Transverse colon (tissue), 3 donors: ENCODE measurements around the gene NFYA.

Source experiments
- CTCF ChIP-seq, 5 experiments: fragments of 200-600 bp in 3 of 5; fragments of 450-650 bp in 2 of 5; sonication (generic) in 3 of 5; IDR thresholded peaks; 1 replicate in 2 of 5; 2 replicates in 3 of 5; pipeline ENCODE4 v1.5.1; 2016 to 2017; ENCODE audit warnings: antibody characterized with exemption in 5 of 5, inconsistent platforms in 3 of 5, mild to moderate bottlenecking in 2 of 5, moderate library complexity in 1 of 5
- EP300 ChIP-seq: sonication (generic); formaldehyde crosslinking; IDR thresholded peaks from one replicate; pipeline ENCODE4 v1.6.1; 2017; ENCODE audit warnings: antibody characterized with exemption, low read depth
- POLR2A ChIP-seq: fragments of 450-650 bp; IDR thresholded peaks from one replicate; pipeline ENCODE4 v1.6.1; 2016; ENCODE audit warnings: antibody characterized with exemption, mild to moderate bottlenecking, moderate library complexity

DNA sequence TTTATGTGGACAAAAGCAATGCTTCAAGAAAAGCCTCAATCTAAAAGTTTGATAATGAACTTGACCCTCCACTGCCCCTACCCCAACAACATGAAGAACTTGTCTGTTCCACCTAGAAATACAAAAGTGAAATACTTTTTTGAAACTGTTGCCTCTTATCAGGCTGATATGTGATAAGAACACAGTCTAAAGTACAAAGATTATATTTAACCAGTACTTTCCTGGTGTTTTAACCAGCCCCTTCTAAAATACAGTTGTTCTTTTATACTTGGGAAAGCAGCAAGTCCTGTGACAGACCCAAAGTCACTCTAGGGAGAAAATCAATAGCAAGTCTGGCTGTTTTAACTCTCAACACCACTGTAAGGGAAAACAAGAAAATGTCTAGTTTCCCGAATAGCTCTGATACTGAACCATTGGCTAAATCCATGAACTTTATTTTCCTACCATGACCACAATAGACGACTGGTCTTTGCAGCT is 7.2 kb upstream of the NFYA start:
- no peak for TF ChIP-seq CTCF (IDR thresholded peaks at IDR 0.05)
- TF ChIP-seq EP300: no peak
- TF ChIP-seq POLR2A: no peak
